HCT116 (cell line): Measurements from ENCODE around the gene TSPAN1. TPM values are rescaled to one million over a fixed set of nuclear protein-coding genes. Genes with fewer than 3 reads are reported as not detected.

ENCODE experiments used
- ATAC-seq: fragments of 200-7000 bp; cut with Tn5 transposase; 2 replicates; pipeline ENCODE4 v1.9.1; 2020; ENCODE audit warnings: mild to moderate bottlenecking, moderate library complexity
- BruUV-seq: library from RNA; stranded (reverse); fragments of 400-500 nt; replicated peaks from 2 replicates; lab custom pipeline; 2021; lab: Mats Ljungman, UMichigan
- CTCF ChIA-PET: fragments of 300-600 bp; sonication (Branson Sonifier 250); formaldehyde crosslinking; loops from one replicate; lab custom pipeline; 2021; ENCODE audit warnings: antibody characterized with exemption; lab: Charles Lee
- POLR2A ChIA-PET: fragments of 300-600, 350-600 bp; sonication (Branson Sonifier 250); formaldehyde crosslinking; loops from one replicate; lab custom pipeline; 2021; ENCODE audit warnings: antibody characterized with exemption; lab: Charles Lee
- RAD21 ChIA-PET, 2 experiments: fragments of 300-600 bp; sonication (Branson Sonifier 250); formaldehyde crosslinking; loops; one replicate each; lab custom pipeline; 2023; ENCODE audit warnings: low total read pairs in 2 of 2; ENCODE audit not compliant: uncharacterized antibody in 2 of 2, unreplicated experiment in 2 of 2, low non-redundant PET in 1 of 2; lab: Charles Lee
- DNase-seq: peaks from one replicate; pipeline ENCODE4 v3.0.0-alpha.2; 2010; ENCODE audit warnings: low read depth, low spot score
- H2AFZ ChIP-seq: fragments of 200-600 bp; shearing (Covaris generic), sonication (generic); 2 replicates; pipeline ENCODE4 v1.6.1; 2017; ENCODE audit warnings: low read depth, mixed run types, mixed read lengths, antibody characterized with exemption, low read length; ENCODE audit not compliant: poor library complexity, severe bottlenecking
- H3K27ac ChIP-seq: 2 replicates; pipeline ENCODE4 v1.5.1; 2012; ENCODE audit warnings: low read depth, low read length
- H3K27me3 ChIP-seq: fragments of 200-600 bp; sonication (generic); 2 replicates; pipeline ENCODE4 v1.6.1; 2016; ENCODE audit warnings: mixed run types, low read length, mixed read lengths; ENCODE audit not compliant: insufficient read depth
- H3K36me3 ChIP-seq, 2 experiments: fragments of 200-500 bp in 1 of 2; fragments of 200-600 bp in 1 of 2; sonication (Bioruptor generic) in 1 of 2; sonication (generic) in 1 of 2; 2 replicates each; pipeline versions ENCODE4 v1.5.1 to v1.6.1; 2014 to 2016; ENCODE audit warnings: low read length in 2 of 2, inconsistent platforms in 1 of 2, mixed read lengths in 1 of 2, mixed run types in 1 of 2; ENCODE audit not compliant: insufficient read depth in 2 of 2, control insufficient read depth in 1 of 2
- H3K4me1 ChIP-seq, 2 experiments: fragments of 200-600 bp in 1 of 2; sonication (generic) in 1 of 2; 2 replicates each; pipeline versions ENCODE4 v1.5.1 to v1.6.1; 2012 to 2017; ENCODE audit warnings: low read length in 2 of 2, inconsistent platforms in 1 of 2, mild to moderate bottlenecking in 1 of 2, mixed read lengths in 1 of 2, mixed run types in 1 of 2, moderate library complexity in 1 of 2; ENCODE audit not compliant: insufficient read depth in 2 of 2, control insufficient read depth in 1 of 2
- H3K4me2 ChIP-seq: fragments of 200-600 bp; sonication (generic); 2 replicates; pipeline ENCODE4 v1.6.1; 2017; ENCODE audit warnings: mixed run types, low read length, mixed read lengths
- H3K4me3 ChIP-seq, 2 experiments: fragments of 200-600 bp in 1 of 2; sonication (generic) in 1 of 2; replicated peaks in 1 of 2; 2 replicates each; pipeline ENCODE4 v1.5.1; 2011 to 2016; ENCODE audit warnings: low read length in 2 of 2, control low read depth in 1 of 2, low read depth in 1 of 2, mild to moderate bottlenecking in 1 of 2, mixed read lengths in 1 of 2, mixed run types in 1 of 2
- H3K79me2 ChIP-seq: fragments of 200-600 bp; sonication (generic); 2 replicates; pipeline ENCODE4 v1.6.1; 2017; ENCODE audit warnings: mild to moderate bottlenecking, mixed run types, low read length, moderate library complexity, mixed read lengths; ENCODE audit not compliant: insufficient read depth
- H3K9ac ChIP-seq: fragments of 200-600 bp; sonication (generic); 2 replicates; pipeline ENCODE4 v1.6.1; 2016; ENCODE audit warnings: low read length, mixed read lengths
- H3K9me2 ChIP-seq: fragments of 200-600 bp; sonication (generic), shearing (Covaris generic); 2 replicates; pipeline ENCODE4 v1.6.1; 2017; ENCODE audit warnings: mixed run types, mild to moderate bottlenecking, moderate library complexity; ENCODE audit not compliant: insufficient read depth
- H3K9me3 ChIP-seq, 2 experiments: fragments of 200-500 bp in 1 of 2; fragments of 200-600 bp in 1 of 2; sonication (Bioruptor generic) in 1 of 2; sonication (generic) in 1 of 2; 2 replicates each; pipeline ENCODE4 v1.6.1; 2014 to 2017; ENCODE audit warnings: low read length in 2 of 2, mixed read lengths in 2 of 2, inconsistent platforms in 1 of 2, low read depth in 1 of 2, mild to moderate bottlenecking in 1 of 2, mixed run types in 1 of 2, moderate library complexity in 1 of 2; ENCODE audit not compliant: control insufficient read depth in 1 of 2, insufficient read depth in 1 of 2
- H4K20me1 ChIP-seq: fragments of 200-600 bp; sonication (generic), shearing (Covaris generic); 2 replicates; pipeline ENCODE4 v1.6.1; 2017; ENCODE audit warnings: mixed run types, mild to moderate bottlenecking, moderate library complexity; ENCODE audit not compliant: insufficient read depth
- ATF3 ChIP-seq: IDR thresholded peaks from 2 replicates; pipeline ENCODE4 v1.6.1; 2012
- CBX3 ChIP-seq: IDR thresholded peaks from 2 replicates; pipeline ENCODE4 v1.6.1; 2012; ENCODE audit warnings: low read depth
- EGR1 ChIP-seq: IDR thresholded peaks from 2 replicates; pipeline ENCODE4 v1.6.1; 2012; ENCODE audit warnings: low read depth
- ELF1 ChIP-seq: IDR thresholded peaks from 2 replicates; pipeline ENCODE4 v1.6.1; 2012; ENCODE audit warnings: low read depth, borderline replicate concordance
- EZH2 ChIP-seq: fragments of 200-600 bp; sonication (generic); IDR thresholded peaks from 2 replicates; pipeline ENCODE4 v1.6.1; 2017; ENCODE audit warnings: antibody characterized with exemption, mixed run types
- EZH2phosphoT487 ChIP-seq: fragments of 200-600 bp; IDR thresholded peaks from 2 replicates; pipeline ENCODE4 v1.6.1; 2018; ENCODE audit warnings: antibody characterized with exemption, borderline replicate concordance
- FOSL1 ChIP-seq: IDR thresholded peaks from 2 replicates; pipeline ENCODE4 v1.6.1; 2012; ENCODE audit warnings: low read depth
- JUND ChIP-seq: IDR thresholded peaks from 2 replicates; pipeline ENCODE4 v1.6.1; 2012
- MAX ChIP-seq: IDR thresholded peaks from 2 replicates; pipeline ENCODE4 v1.6.1; 2012
- POLR2A ChIP-seq: IDR thresholded peaks from 2 replicates; pipeline ENCODE4 v1.7.0; 2011; ENCODE audit warnings: borderline replicate concordance; ENCODE audit not compliant: insufficient read depth, insufficient read length; ENCODE audit errors: extremely low read depth
- POLR2AphosphoS5 ChIP-seq: IDR thresholded peaks from 2 replicates; pipeline ENCODE4 v1.6.1; 2011; ENCODE audit warnings: mild to moderate bottlenecking, low read depth, low read length, moderate library complexity
- RAD21 ChIP-seq: IDR thresholded peaks from 2 replicates; pipeline ENCODE4 v1.6.1; 2012; ENCODE audit warnings: low read depth, mild to moderate bottlenecking
- SIN3A ChIP-seq: IDR thresholded peaks from 2 replicates; pipeline ENCODE4 v1.6.1; 2012; ENCODE audit warnings: low read depth
- SP1 ChIP-seq: IDR thresholded peaks from 2 replicates; pipeline ENCODE4 v1.6.1; 2012; ENCODE audit warnings: low read depth
- TCF7L2 ChIP-seq: IDR thresholded peaks from 2 replicates; pipeline ENCODE4 v1.7.0; 2011; ENCODE audit warnings: borderline replicate concordance, inconsistent platforms; ENCODE audit not compliant: insufficient read depth, insufficient read length; ENCODE audit errors: extremely low read depth
- YY1 ChIP-seq: IDR thresholded peaks from 2 replicates; pipeline ENCODE4 v1.6.1; 2011; ENCODE audit warnings: low read length, low read depth, moderate library complexity, mild to moderate bottlenecking; ENCODE audit not compliant: insufficient replicate concordance; ENCODE audit errors: extremely low read depth
- ZBTB33 ChIP-seq: IDR thresholded peaks from 2 replicates; pipeline ENCODE4 v1.6.1; 2011; ENCODE audit warnings: mild to moderate bottlenecking, low read length, moderate library complexity; ENCODE audit not compliant: insufficient replicate concordance; ENCODE audit errors: extremely low read depth
- ZFX ChIP-seq: fragments of 450-650 bp; IDR thresholded peaks from 2 replicates; pipeline ENCODE4 v1.6.1; 2017
- ZNF274 ChIP-seq: fragments of 200-500 bp; sonication (Bioruptor generic); IDR thresholded peaks from 2 replicates; pipeline ENCODE4 v1.6.1; 2014; ENCODE audit warnings: mild to moderate bottlenecking, low read depth, low read length, inconsistent platforms
- intact Hi-C: fragments of 100-400 bp; cut with micrococcal nuclease; formaldehyde crosslinking; loops from 2 replicates; pipeline ENCODE4 v1.10.0; 2022
- total RNA-seq: library from RNA; stranded (reverse); gene quantifications from one replicate; pipeline ENCODE4 v1.2.1, GENCODE V29; 2021; ENCODE audit not compliant: unreplicated experiment

TSPAN1 gene
- total RNA-seq, 1 experiment from 2014 or later = 9.9 TPM

- no peak for DNase-seq
- ChIA-PET CTCF (interaction anchor here (2.1 kb wide), 1 partner anchor 52 kb away, joined by 9 read pairs; no protein-coding TSS in a partner anchor), POLR2A (interaction anchor here (0.6 kb wide), 1 partner anchor 139 kb away, joined by 3 read pairs; no protein-coding TSS in a partner anchor), RAD21 (interaction anchor here in 1 of 2 experiments (1.4 kb wide), 1 partner anchor 132 kb away, joined by 3 read pairs; no protein-coding TSS in a partner anchor)
- Histone ChIP-seq H3K79me2 (no peaks in the 10 kb centered on the region), H3K36me3 (no peaks in the 10 kb centered on the region), H4K20me1 (no peaks in the 10 kb centered on the region), H3K4me2 (peak overlapping the region; percentile 47), H3K27ac (peak overlapping the region; percentile 25; the same call in 1 of the 2 replicates), H3K9me3 (no peaks in the 10 kb centered on the region), H3K9me2 (no peaks in the 10 kb centered on the region), H2AFZ (peak overlapping the region; percentile 80), H3K27me3 (no peaks in the 10 kb centered on the region), H3K4me3 (no peak overlapping the region), H3K4me1 (peaks cover 39 to 42% of the 10 kb centered on the region in 2 experiments), H3K9ac (no peak overlapping the region)
- no TSS peak for BruUV-seq
- peak; percentile 48 for ATAC-seq
- TF ChIP-seq CBX3 (0 out of 2 replicates have a peak, but pooled peaks have one; percentile 39), ATF3 (no peak), SP1 (peak; percentile 45), EGR1 (0 out of 2 replicates have a peak, but pooled peaks have one; percentile 22), RAD21 (no peak), FOSL1 (no peak), EZH2phosphoT487 (no peak), POLR2AphosphoS5 (peak; percentile 36; the same call in 1 of the 2 replicates), ZBTB33 (no peak), ZNF274 (no peak), ZFX (no peak), YY1 (no peak), POLR2A (no peak), JUND (no peak), TCF7L2 (no peak), MAX (peak; percentile 86), ELF1 (no peak), EZH2 (no peak), SIN3A (no peak)
- intact Hi-C loops = no loop called here
Observed at GRCh38 chr1:46171871-46172270, 3.0 kb upstream of the TSPAN1 start.
